ENCODE data around the gene CREB3L2. TPM values are rescaled to one million over a fixed set of nuclear protein-coding genes. Genes with fewer than 3 reads are reported as not detected.
A peak's percentile ranks its signal among the peaks of the same experiment; 100 is the strongest.

The CREB3L2 gene
- total RNA-seq, 1 experiment from 2014 or later, result 41.2 TPM

GRCh38 chr7:138032770-138033169, 30.9 kb upstream of the CREB3L2 start:
- H3K9me3 ChIP-seq (ENCODE audit: insufficient read depth, low read depth), result peaks cover 23% of the 10 kb centered on the region; the same call in 1 of the 2 replicates
- no peaks in the 10 kb centered on the region for H3K36me3 ChIP-seq (ENCODE audit: low read depth)
- 0 out of 2 replicates have a peak, but pooled peaks cover 6% of the 10 kb centered on the region for H3F3A ChIP-seq (ENCODE audit: insufficient read depth, low read depth)
- H3K79me2 ChIP-seq (ENCODE audit: low read depth), result no peaks in the 10 kb centered on the region
- TF ChIP-seq CTCF (conservative IDR thresholded peaks at IDR 0.05) (no peak), EZH2 (IDR thresholded peaks at IDR 0.05; ENCODE audit: low read depth) (no peak)
- ChIA-PET CTCF (no interaction called here), POLR2A (ENCODE audit: unreplicated experiment) (no interaction called here)
- H3K9me2 ChIP-seq (ENCODE audit: insufficient read depth), result no peaks in the 10 kb centered on the region
- H4K20me1 ChIP-seq (ENCODE audit: insufficient read depth), result no peaks in the 10 kb centered on the region
- no peak overlapping the region for H2AFZ ChIP-seq
- no peak for DNase-seq
- H3K4me3 ChIP-seq, result no peak overlapping the region
- H3K4me1 ChIP-seq (replicated peaks; ENCODE audit: insufficient read depth), result peaks cover 18% of the 10 kb centered on the region
- no peak overlapping the region for H3K4me2 ChIP-seq
- intact Hi-C loops (cut with micrococcal nuclease; ENCODE audit: unreplicated experiment), result no loop called here
- no peak overlapping the region for H3K27ac ChIP-seq
- BruUV-seq (replicated peaks), result no TSS peak
- H3K27me3 ChIP-seq (ENCODE audit: insufficient read depth, low read depth), result no peaks in the 10 kb centered on the region

GRCh38 chr7:138032186-138032585, 30.3 kb upstream of the CREB3L2 start:
- ChIA-PET POLR2A (ENCODE audit: unreplicated experiment) (no interaction called here), CTCF (no interaction called here)
- Histone ChIP-seq H3K9me3 (ENCODE audit: insufficient read depth, low read depth) (peaks cover 20% of the 10 kb centered on the region; the same call in 1 of the 2 replicates), H2AFZ (no peak overlapping the region), H3K79me2 (ENCODE audit: low read depth) (no peaks in the 10 kb centered on the region), H3K4me3 (no peak overlapping the region), H3K27me3 (ENCODE audit: insufficient read depth, low read depth) (no peaks in the 10 kb centered on the region), H4K20me1 (ENCODE audit: insufficient read depth) (no peaks in the 10 kb centered on the region), H3K36me3 (ENCODE audit: low read depth) (no peaks in the 10 kb centered on the region), H3K4me1 (replicated peaks; ENCODE audit: insufficient read depth) (peaks cover 18% of the 10 kb centered on the region), H3K9me2 (ENCODE audit: insufficient read depth) (no peaks in the 10 kb centered on the region), H3K4me2 (no peak overlapping the region), H3K27ac (no peak overlapping the region), H3F3A (ENCODE audit: insufficient read depth, low read depth) (0 out of 2 replicates have a peak, but pooled peaks cover 6% of the 10 kb centered on the region)
- DNase-seq, result no peak
- intact Hi-C loops (cut with micrococcal nuclease; ENCODE audit: unreplicated experiment), result no loop called here
- no TSS peak for BruUV-seq (replicated peaks)
- TF ChIP-seq CTCF (conservative IDR thresholded peaks at IDR 0.05) (no peak), EZH2 (IDR thresholded peaks at IDR 0.05; ENCODE audit: low read depth) (no peak)

GRCh38 chr7:138030679-138031351, 28.9 kb upstream of the CREB3L2 start:
- H3K27me3 ChIP-seq (ENCODE audit: insufficient read depth, low read depth), result no peaks in the 10 kb centered on the region
- H3K4me3 ChIP-seq, result no peak overlapping the region
- 0 out of 2 replicates have a peak, but pooled peaks cover 6% of the 10 kb centered on the region for H3F3A ChIP-seq (ENCODE audit: insufficient read depth, low read depth)
- H3K9me2 ChIP-seq (ENCODE audit: insufficient read depth), result no peaks in the 10 kb centered on the region
- intact Hi-C loops (cut with micrococcal nuclease; ENCODE audit: unreplicated experiment), result no loop called here
- no peak for TF ChIP-seq CTCF (conservative IDR thresholded peaks at IDR 0.05)
- no peak for TF ChIP-seq EZH2 (IDR thresholded peaks at IDR 0.05; ENCODE audit: low read depth)
- DNase-seq, result peak in 1 of 2 experiments; percentile 40
- POLR2A ChIA-PET (ENCODE audit: unreplicated experiment), result interaction anchor here (0.7 kb wide), 1 partner anchor 149 kb away, joined by 3 read pairs; no protein-coding TSS in a partner anchor
- no peaks in the 10 kb centered on the region for H3K79me2 ChIP-seq (ENCODE audit: low read depth)
- BruUV-seq (replicated peaks), result no TSS peak
- no peaks in the 10 kb centered on the region for H4K20me1 ChIP-seq (ENCODE audit: insufficient read depth)
- H2AFZ ChIP-seq, result no peak overlapping the region
- H3K9me3 ChIP-seq (ENCODE audit: insufficient read depth, low read depth), result peaks cover 14% of the 10 kb centered on the region; the same call in 1 of the 2 replicates
- no peaks in the 10 kb centered on the region for H3K36me3 ChIP-seq (ENCODE audit: low read depth)
- CTCF ChIA-PET, result no interaction called here
- peaks cover 20% of the 10 kb centered on the region for H3K4me1 ChIP-seq (replicated peaks; ENCODE audit: insufficient read depth)
- H3K27ac ChIP-seq, result no peak overlapping the region
- H3K4me2 ChIP-seq, result no peak overlapping the region

Data from PC-9 (cell line).